Endothelial cell of umbilical vein (primary cell): Measurements from ENCODE around the gene LIPI. TPM values are rescaled to one million over a fixed set of nuclear protein-coding genes. Genes with fewer than 3 reads are reported as not detected.

Experiments
- BruUV-seq: library from RNA; stranded (reverse); fragments of 400-500 nt; replicated peaks from 2 replicates; lab custom pipeline; 2021; lab: Mats Ljungman, UMichigan
- CTCF ChIA-PET: fragments of 300-600, 350-600 bp; sonication (Branson Sonifier 250); formaldehyde crosslinking; loops from one replicate; lab custom pipeline; 2021; ENCODE audit warnings: antibody characterized with exemption, inconsistent platforms; lab: Charles Lee
- POLR2A ChIA-PET: fragments of 300-600, 350-600 bp; sonication (Branson Sonifier 250); formaldehyde crosslinking; loops from one replicate; lab custom pipeline; 2021; ENCODE audit warnings: antibody characterized with exemption, inconsistent platforms; lab: Charles Lee
- DNase-seq: peaks from one replicate; pipeline ENCODE4 v3.0.0-alpha.2; 2011; ENCODE audit warnings: low read depth, low spot score
- FAIRE-seq: peaks from 2 replicates; lab custom pipeline; 2011; peaks lifted over from hg19 to GRCh38; lab: Jason Lieb, UNC
- H2AFZ ChIP-seq: 2 replicates; pipeline ENCODE4 v1.6.0; 2012; ENCODE audit warnings: low read depth, low read length, control low read depth, inconsistent platforms
- H3K27ac ChIP-seq: 2 replicates; pipeline ENCODE4 v1.5.1; 2011; ENCODE audit warnings: low read depth, mild to moderate bottlenecking, control low read depth, low read length, moderate library complexity; ENCODE audit not compliant: insufficient read depth
- H3K27me3 ChIP-seq, 2 experiments: 2 replicates each; pipeline versions ENCODE4 v1.6.0 to v1.6.1; 2011; ENCODE audit warnings: low read length in 2 of 2, mixed read lengths in 1 of 2; ENCODE audit not compliant: control insufficient read depth in 2 of 2, insufficient read depth in 2 of 2
- H3K36me3 ChIP-seq, 2 experiments: 2 replicates in 1 of 2; 3 replicates in 1 of 2; pipeline ENCODE4 v1.5.1; 2011; ENCODE audit warnings: low read length in 2 of 2, mild to moderate bottlenecking in 1 of 2, moderate library complexity in 1 of 2; ENCODE audit not compliant: control insufficient read depth in 2 of 2, insufficient read depth in 2 of 2; ENCODE audit errors: extremely low read depth in 1 of 2
- H3K4me1 ChIP-seq: 3 replicates; pipeline ENCODE4 v1.5.1; 2011; ENCODE audit warnings: mild to moderate bottlenecking, low read length; ENCODE audit not compliant: control insufficient read depth, insufficient read depth; ENCODE audit errors: extremely low read depth
- H3K4me2 ChIP-seq: 2 replicates; pipeline ENCODE4 v1.6.1; 2011; ENCODE audit warnings: low read length, control low read depth, mixed read lengths; ENCODE audit not compliant: insufficient read depth
- H3K4me3 ChIP-seq, 3 experiments: fragments of 200-600 bp in 1 of 3; sonication (generic), shearing (Covaris generic) in 1 of 3; replicated peaks in 1 of 3; 2 replicates each; pipeline ENCODE4 v1.5.1; 2011 to 2016; ENCODE audit warnings: control low read depth in 3 of 3, low read length in 3 of 3, mild to moderate bottlenecking in 2 of 3, inconsistent platforms in 1 of 3, low read depth in 1 of 3, moderate library complexity in 1 of 3; ENCODE audit not compliant: insufficient read depth in 1 of 3
- H3K79me2 ChIP-seq: 2 replicates; pipeline ENCODE4 v1.6.0; 2012; ENCODE audit warnings: low read length, inconsistent platforms; ENCODE audit not compliant: control insufficient read depth, insufficient read depth
- H3K9ac ChIP-seq: replicated peaks from 2 replicates; pipeline ENCODE3; 2011; ENCODE audit warnings: low read length, control low read depth; ENCODE audit not compliant: insufficient read depth; ENCODE audit errors: extremely low read depth
- H3K9me1 ChIP-seq: replicated peaks from 3 replicates; pipeline ENCODE4 v1.6.0; 2011; ENCODE audit warnings: mild to moderate bottlenecking, low read length; ENCODE audit not compliant: control insufficient read depth, insufficient read depth; ENCODE audit errors: extremely low read depth
- H3K9me3 ChIP-seq: replicated peaks from 2 replicates; pipeline ENCODE4 v1.5.1; 2012; ENCODE audit warnings: low read length, inconsistent platforms; ENCODE audit not compliant: control insufficient read depth, insufficient read depth
- H4K20me1 ChIP-seq: replicated peaks from 2 replicates; pipeline ENCODE3; 2011; ENCODE audit warnings: mild to moderate bottlenecking, low read length; ENCODE audit not compliant: control insufficient read depth, insufficient read depth; ENCODE audit errors: extremely low read depth
- FOS ChIP-seq: IDR thresholded peaks from 2 replicates; pipeline ENCODE4 v1.6.1; 2011; ENCODE audit warnings: mild to moderate bottlenecking, low read length, moderate library complexity, borderline replicate concordance; ENCODE audit not compliant: insufficient read depth
- GATA2 ChIP-seq: IDR thresholded peaks from 2 replicates; pipeline ENCODE4 v1.7.0; 2011; ENCODE audit warnings: low read depth, mild to moderate bottlenecking, moderate library complexity, mixed read lengths, low read length; ENCODE audit not compliant: insufficient read length, insufficient read depth
- JUN ChIP-seq: IDR thresholded peaks from 2 replicates; pipeline ENCODE4 v1.6.1; 2011; ENCODE audit warnings: borderline replicate concordance, low read depth; ENCODE audit not compliant: insufficient read length, insufficient read depth
- MYC ChIP-seq: IDR thresholded peaks from one replicate; pipeline ENCODE4 v1.6.1; 2011; ENCODE audit warnings: mild to moderate bottlenecking, low read depth, low read length
- POLR2A ChIP-seq: IDR thresholded peaks from 2 replicates; pipeline ENCODE4 v1.6.1; 2012; ENCODE audit warnings: low read depth, mild to moderate bottlenecking, control low read depth, low read length
- POLR2AphosphoS5 ChIP-seq: IDR thresholded peaks from 2 replicates; pipeline ENCODE4 v1.6.1; 2012; ENCODE audit warnings: low read depth, mild to moderate bottlenecking, control low read depth, low read length, moderate library complexity; ENCODE audit not compliant: insufficient read depth
- dilution Hi-C: fragments of 300-500 bp; cut with MboI; formaldehyde crosslinking; loops from one replicate; pipeline ENCODE4 v1.15.0; 2019; ENCODE audit warnings: low sequenced_read_pairs; ENCODE audit not compliant: extremely low pct_ligation_motif_present
- intact Hi-C: fragments of 100-400 bp; cut with micrococcal nuclease; formaldehyde crosslinking; loops from one replicate; pipeline ENCODE4 v1.10.0; 2022
- polyA plus RNA-seq, 4 experiments: library from polyadenylated mRNA; depleted of rRNA in 3 of 4; stranded (reverse) in 3 of 4; unstranded in 1 of 4; fragments of >200 nt; gene quantifications; 2 replicates each; pipeline versions ENCODE4 v1.2.1 to v1.2.3, GENCODE V29; 2011 to 2012; ENCODE audit warnings: missing spikeins in 1 of 4
- total RNA-seq: library from RNA; stranded (reverse); gene quantifications from 2 replicates; pipeline ENCODE4 v1.2.3, GENCODE V29; 2021
- TF ChIP-seq, protein P1 (sequence below): IDR thresholded peaks from 2 replicates; pipeline ENCODE4 v1.6.1; 2011; ENCODE audit not compliant: insufficient read depth, insufficient read length

LIPI gene
- total and polyA plus RNA-seq, 2 donors (not counting 3 experiments of a cell fraction or from before 2014, with no cell fraction given), result not detected

DNA sequence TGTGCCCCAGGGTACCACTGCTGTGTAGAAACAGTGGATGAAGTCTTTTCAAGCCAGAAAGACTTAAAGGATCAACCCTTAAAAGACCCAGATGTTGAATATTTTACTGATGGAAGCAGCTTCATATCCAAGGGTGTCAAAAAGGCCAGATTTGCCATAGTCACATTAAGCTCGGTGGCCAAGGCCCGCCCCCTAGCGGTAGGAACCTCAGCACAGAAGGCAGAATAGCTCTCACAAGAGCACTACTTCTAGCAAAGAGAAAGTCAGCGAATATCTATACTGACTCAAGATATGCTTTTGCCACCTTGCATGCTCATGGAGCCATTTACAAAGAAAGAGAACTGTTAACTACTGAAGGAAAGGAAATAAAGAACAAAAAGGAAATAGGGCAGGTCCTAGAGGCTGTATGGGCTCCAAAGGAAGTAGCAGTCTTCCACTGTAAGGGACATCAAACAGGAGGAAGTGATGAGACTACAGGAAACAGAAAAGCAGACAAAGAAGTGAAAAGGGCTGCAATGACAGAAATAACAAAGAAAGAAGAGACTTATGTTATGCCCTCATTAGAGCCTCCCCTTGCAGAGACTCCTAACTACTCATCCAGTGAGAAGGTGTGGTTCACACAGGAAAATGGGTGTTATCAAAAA, 90.5 kb downstream of the LIPI start:
- no peak overlapping the region for H3K27ac ChIP-seq
- no peaks in the 10 kb centered on the region for H3K4me1 ChIP-seq
- BruUV-seq, result no TSS peak
- H3K4me3 ChIP-seq, result no peak overlapping the region
- no peak for DNase-seq
- dilution Hi-C loops (no loop called here), intact Hi-C loops (no loop called here)
- FAIRE-seq, result no peak
- ChIA-PET POLR2A (no interaction called here), CTCF (no interaction called here)
- no peak overlapping the region for H3K4me2 ChIP-seq
- no peaks in the 10 kb centered on the region for H3K9me1 ChIP-seq
- H3K9ac ChIP-seq, result no peak overlapping the region
- H3K27me3 ChIP-seq, result no peaks in the 10 kb centered on the region
- no peaks in the 10 kb centered on the region for H3K36me3 ChIP-seq
- H4K20me1 ChIP-seq, result no peaks in the 10 kb centered on the region
- no peak overlapping the region for H2AFZ ChIP-seq
- H3K79me2 ChIP-seq, result no peaks in the 10 kb centered on the region
- no peak for TF ChIP-seq FOS
- peaks cover 6% of the 10 kb centered on the region for H3K9me3 ChIP-seq

DNA sequence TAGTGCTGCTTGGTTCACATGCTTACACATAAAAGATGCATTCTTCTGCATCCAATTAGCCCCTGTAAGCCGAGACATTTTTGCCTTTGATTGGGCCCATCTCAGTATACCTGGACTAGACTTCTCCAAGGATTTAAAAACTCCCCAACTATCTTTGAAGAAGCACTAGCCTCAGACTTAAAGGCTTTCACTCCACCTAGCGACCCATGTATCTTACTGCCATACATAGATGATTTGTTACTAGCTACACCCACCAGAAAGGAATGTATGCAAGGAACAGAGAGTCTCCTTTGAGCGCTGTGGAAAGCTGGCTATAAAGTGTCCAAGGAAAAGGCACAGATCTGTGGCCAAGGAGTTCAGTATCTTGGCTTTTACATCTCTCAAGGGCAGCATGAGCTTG, 91.7 kb downstream of the LIPI start:
- no TSS peak for BruUV-seq
- ChIA-PET POLR2A (no interaction called here), CTCF (no interaction called here)
- no peak for DNase-seq
- intact Hi-C loops, result no loop called here
- Histone ChIP-seq H3K4me1 (no peaks in the 10 kb centered on the region), H3K79me2 (no peaks in the 10 kb centered on the region), H2AFZ (no peak overlapping the region), H3K4me2 (no peak overlapping the region), H3K36me3 (no peaks in the 10 kb centered on the region), H3K9me3 (peaks cover 6% of the 10 kb centered on the region), H3K9me1 (no peaks in the 10 kb centered on the region), H3K4me3 (no peak overlapping the region), H3K27ac (no peak overlapping the region), H3K9ac (no peak overlapping the region), H4K20me1 (no peaks in the 10 kb centered on the region), H3K27me3 (no peaks in the 10 kb centered on the region)
- dilution Hi-C loops, result no loop called here
- TF ChIP-seq POLR2A (no peak), GATA2 (no peak), POLR2AphosphoS5 (no peak), FOS (no peak), JUN (no peak), MYC (no peak)
- TF ChIP-seq, protein P1, sequence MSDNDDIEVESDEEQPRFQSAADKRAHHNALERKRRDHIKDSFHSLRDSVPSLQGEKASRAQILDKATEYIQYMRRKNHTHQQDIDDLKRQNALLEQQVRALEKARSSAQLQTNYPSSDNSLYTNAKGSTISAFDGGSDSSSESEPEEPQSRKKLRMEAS, result no peak
- no peak for FAIRE-seq
